ENCODE measurements around the gene FASN.
A peak's percentile ranks its signal among the peaks of the same experiment; 100 is the strongest.

Gene FASN

DNA sequence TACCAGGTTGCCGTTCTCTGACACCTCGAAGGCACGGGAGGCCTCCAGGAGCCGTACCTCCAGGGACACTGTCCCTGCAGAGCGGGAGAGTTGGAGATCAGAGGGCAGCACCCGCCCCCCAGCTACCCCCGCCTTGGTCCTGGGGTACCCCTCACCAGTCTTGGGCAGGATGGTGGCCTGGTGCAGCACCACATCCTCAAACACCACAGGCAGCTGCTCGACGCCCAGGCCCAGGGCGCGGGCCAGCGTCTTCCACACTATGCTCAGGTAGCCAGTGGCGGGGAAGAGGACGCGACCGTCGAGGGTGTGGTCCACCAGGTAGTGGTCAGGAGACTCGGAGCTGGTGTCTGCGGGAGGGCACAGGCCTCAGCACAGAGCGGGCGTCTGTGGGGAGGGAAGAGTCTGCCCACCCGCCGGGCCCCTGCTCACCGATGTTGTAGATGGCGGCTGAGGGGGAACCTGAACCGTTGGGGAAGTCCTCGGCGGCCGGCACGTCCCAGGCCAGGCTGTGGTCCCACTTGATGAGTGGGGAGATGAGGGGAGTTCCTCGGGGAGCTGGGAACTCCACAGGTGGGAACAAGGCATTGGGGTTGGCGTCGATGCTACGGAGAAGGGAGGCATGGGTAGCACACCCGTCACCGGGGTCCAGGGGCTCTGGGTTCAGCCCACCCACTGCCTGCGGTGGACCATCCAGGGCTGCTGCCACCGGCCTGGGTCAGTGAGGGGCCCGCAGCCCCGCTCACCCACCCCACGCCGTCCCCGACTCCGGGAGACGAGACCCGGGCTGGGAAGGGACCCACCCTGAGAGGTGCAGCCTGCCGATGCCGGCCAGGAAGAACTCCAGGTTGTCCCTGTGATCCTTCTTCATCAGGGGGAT is 9.8 kb downstream of the FASN start:
- Histone ChIP-seq H3K27me3 (no peaks in the 10 kb centered on the region), H3K4me1 (no peaks in the 10 kb centered on the region), H3K9me3 (no peaks in the 10 kb centered on the region), H3K4me3 (ENCODE audit: low read depth, low read length) (no peak overlapping the region), H3K36me3 (peaks cover 100% of the 10 kb centered on the region)
- DNase-seq = peak; percentile 14
- TF ChIP-seq, protein P1, sequence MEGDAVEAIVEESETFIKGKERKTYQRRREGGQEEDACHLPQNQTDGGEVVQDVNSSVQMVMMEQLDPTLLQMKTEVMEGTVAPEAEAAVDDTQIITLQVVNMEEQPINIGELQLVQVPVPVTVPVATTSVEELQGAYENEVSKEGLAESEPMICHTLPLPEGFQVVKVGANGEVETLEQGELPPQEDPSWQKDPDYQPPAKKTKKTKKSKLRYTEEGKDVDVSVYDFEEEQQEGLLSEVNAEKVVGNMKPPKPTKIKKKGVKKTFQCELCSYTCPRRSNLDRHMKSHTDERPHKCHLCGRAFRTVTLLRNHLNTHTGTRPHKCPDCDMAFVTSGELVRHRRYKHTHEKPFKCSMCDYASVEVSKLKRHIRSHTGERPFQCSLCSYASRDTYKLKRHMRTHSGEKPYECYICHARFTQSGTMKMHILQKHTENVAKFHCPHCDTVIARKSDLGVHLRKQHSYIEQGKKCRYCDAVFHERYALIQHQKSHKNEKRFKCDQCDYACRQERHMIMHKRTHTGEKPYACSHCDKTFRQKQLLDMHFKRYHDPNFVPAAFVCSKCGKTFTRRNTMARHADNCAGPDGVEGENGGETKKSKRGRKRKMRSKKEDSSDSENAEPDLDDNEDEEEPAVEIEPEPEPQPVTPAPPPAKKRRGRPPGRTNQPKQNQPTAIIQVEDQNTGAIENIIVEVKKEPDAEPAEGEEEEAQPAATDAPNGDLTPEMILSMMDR (IDR thresholded peaks at IDR 0.05; ENCODE audit: low read depth, low read length) = no peak

GRCh38 chr17:82086941-82087906 is 10.8 kb downstream of the FASN start:
- peaks cover 100% of the 10 kb centered on the region for H3K36me3 ChIP-seq

DNA sequence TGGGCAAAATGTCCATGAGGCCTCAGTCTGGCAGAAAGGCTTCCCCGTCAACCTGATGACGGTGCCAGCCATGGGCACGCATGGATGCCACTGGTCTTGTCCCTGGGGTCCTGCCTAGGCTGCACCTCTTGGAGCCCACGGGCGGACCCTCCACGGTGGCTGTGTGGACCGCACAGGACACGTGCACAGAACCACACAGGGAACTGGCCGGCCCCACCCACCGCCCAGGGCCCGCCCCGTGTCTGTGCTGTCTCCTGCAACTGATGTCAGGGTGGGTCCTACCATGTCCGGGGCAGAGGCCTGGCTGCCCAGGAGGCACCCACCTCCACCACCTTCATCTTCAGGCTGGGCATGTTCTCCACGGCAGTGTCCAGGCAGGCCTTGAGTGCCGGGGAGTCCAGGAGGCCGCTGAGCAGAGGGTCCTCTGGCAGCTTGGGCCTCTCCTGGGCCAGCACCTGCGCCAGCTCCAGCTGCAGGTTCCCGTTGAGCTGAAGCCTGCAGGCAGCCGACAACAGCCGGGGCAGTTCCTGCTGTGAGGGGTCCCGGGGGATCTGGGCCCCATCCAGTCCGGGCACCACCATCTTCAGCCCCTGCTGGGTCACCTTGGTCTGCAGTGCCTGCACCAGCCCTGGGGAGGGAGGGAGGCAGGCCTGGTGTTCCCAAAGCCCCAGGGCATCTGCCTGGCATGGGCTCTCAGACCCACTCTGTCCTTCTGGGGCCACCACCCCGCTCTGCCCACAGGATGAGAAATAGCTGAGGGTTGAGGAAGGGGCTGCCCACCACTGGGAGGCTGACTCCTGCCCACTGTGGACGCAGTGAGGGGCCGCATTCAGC is 11.9 kb downstream of the FASN start:
- DNase-seq = no peak
- Histone ChIP-seq H3K4me3 (ENCODE audit: low read depth, low read length) (no peak overlapping the region), H3K27me3 (no peaks in the 10 kb centered on the region), H3K36me3 (peaks cover 97% of the 10 kb centered on the region), H3K4me1 (no peaks in the 10 kb centered on the region), H3K9me3 (no peaks in the 10 kb centered on the region)
- TF ChIP-seq, protein P1 (IDR thresholded peaks at IDR 0.05; ENCODE audit: low read depth, low read length) = no peak

More at GRCh38 chr17:82086941-82087906, 10.8 kb downstream of the FASN start:
- DNase-seq = peak; percentile 13
- TF ChIP-seq, protein P1 (IDR thresholded peaks at IDR 0.05; ENCODE audit: low read depth, low read length) = no peak
- H3K27me3 ChIP-seq = no peaks in the 10 kb centered on the region
- H3K4me3 ChIP-seq (ENCODE audit: low read depth, low read length) = no peak overlapping the region
- no peaks in the 10 kb centered on the region for H3K4me1 ChIP-seq
- no peaks in the 10 kb centered on the region for H3K9me3 ChIP-seq

DNA sequence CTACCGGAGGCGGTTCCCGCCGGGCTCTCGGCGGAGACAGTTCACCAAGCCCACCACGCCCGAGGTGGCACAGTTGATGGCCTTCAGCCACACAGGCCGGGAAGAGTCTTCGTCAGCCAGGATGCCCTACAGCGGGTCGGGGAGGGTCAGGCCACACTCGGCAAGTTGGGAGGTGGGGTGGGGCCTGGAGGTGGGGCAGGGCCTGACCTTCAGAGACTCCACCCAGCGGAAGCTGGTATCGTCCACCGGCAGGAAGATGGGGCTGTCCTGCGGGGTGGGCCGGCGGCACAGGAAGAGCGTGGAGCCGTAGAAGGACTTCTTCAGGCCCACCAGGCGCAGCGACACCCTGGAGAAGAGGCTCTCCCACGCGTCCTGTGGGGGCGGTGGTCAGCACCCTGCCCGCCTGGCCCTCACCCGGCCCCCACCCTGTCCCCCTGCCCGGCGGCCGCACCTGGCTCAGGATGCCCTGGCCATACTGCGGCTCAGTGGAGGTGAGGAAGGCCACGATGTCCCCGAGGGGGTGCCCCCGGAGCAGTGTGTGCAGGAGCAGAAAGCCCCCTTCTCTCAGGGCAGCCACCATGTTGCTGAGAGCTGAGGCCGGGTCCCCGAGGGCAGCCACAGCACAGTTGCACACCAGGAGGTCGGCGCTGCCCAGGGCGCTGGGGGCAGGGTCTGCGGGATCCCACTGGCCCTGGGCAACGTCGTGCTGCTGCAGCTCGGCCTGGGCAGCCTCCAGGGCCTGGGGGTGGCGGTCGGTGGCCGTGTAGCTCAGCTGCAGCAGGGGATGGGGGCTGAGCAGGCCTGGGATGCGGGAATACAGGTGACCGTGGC is 12.8 kb downstream of the FASN start:
- H3K9me3 ChIP-seq = no peaks in the 10 kb centered on the region
- no peak overlapping the region for H3K4me3 ChIP-seq (ENCODE audit: low read depth, low read length)
- TF ChIP-seq, protein P1 (IDR thresholded peaks at IDR 0.05; ENCODE audit: low read depth, low read length) = no peak
- no peak for DNase-seq
- H3K36me3 ChIP-seq = peaks cover 97% of the 10 kb centered on the region
- no peaks in the 10 kb centered on the region for H3K4me1 ChIP-seq
- H3K27me3 ChIP-seq = no peaks in the 10 kb centered on the region

GRCh38 chr17:82084373-82085030 is 13.5 kb downstream of the FASN start:
- DNase-seq = no peak
- Histone ChIP-seq H3K9me3 (no peaks in the 10 kb centered on the region), H3K4me3 (ENCODE audit: low read depth, low read length) (no peak overlapping the region), H3K4me1 (no peaks in the 10 kb centered on the region), H3K27me3 (no peaks in the 10 kb centered on the region), H3K36me3 (peaks cover 97% of the 10 kb centered on the region)
- TF ChIP-seq, protein P1 (IDR thresholded peaks at IDR 0.05; ENCODE audit: low read depth, low read length) = no peak
